SU-DHL-6 (cell line): ENCODE data around the gene AKR1D1.

Source experiments
- H2AFZ ChIP-seq: fragments of 200-600 bp; sonication (generic); 2 replicates; pipeline ENCODE4 v1.6.1; 2014; ENCODE audit warnings: low read depth, mild to moderate bottlenecking, moderate library complexity, mixed read lengths, antibody characterized with exemption, low read length; ENCODE audit not compliant: severe bottlenecking
- H3F3A ChIP-seq: fragments of 200-600 bp; shearing (Covaris generic); 2 replicates; pipeline ENCODE4 v1.6.0; 2016; ENCODE audit warnings: antibody characterized with exemption, mild to moderate bottlenecking; ENCODE audit not compliant: insufficient read depth
- H3K27ac ChIP-seq: fragments of 200-600 bp; sonication (generic); 2 replicates; pipeline ENCODE4 v1.5.1; 2016; ENCODE audit warnings: low read depth, mild to moderate bottlenecking, low read length, moderate library complexity, mixed read lengths
- H3K27me3 ChIP-seq: fragments of 200-600 bp; sonication (generic), shearing (Covaris generic); 2 replicates; pipeline ENCODE4 v1.6.0; 2014; ENCODE audit warnings: mild to moderate bottlenecking, low read length
- H3K36me3 ChIP-seq: fragments of 200-600 bp; sonication (generic); 2 replicates; pipeline ENCODE4 v1.6.1; 2014; ENCODE audit warnings: mild to moderate bottlenecking, low read length, mixed read lengths
- H3K4me2 ChIP-seq: fragments of 300-600, 200-600 bp; shearing (Covaris generic), sonication (generic); 2 replicates; pipeline ENCODE4 v1.6.0; 2014; ENCODE audit warnings: low read length, low read depth, mild to moderate bottlenecking; ENCODE audit not compliant: poor library complexity, severe bottlenecking
- H3K4me3 ChIP-seq: fragments of 200-600 bp; sonication (generic); 2 replicates; pipeline ENCODE4 v1.5.1; 2014; ENCODE audit warnings: antibody characterized with exemption, low read length, mild to moderate bottlenecking, mixed read lengths; ENCODE audit not compliant: insufficient read depth, poor library complexity, severe bottlenecking
- H3K79me2 ChIP-seq: fragments of 200-600 bp; sonication (generic); 2 replicates; pipeline ENCODE4 v1.6.1; 2014; ENCODE audit warnings: mild to moderate bottlenecking, low read length, moderate library complexity; ENCODE audit not compliant: insufficient read depth
- H3K9ac ChIP-seq: fragments of 200-600 bp; sonication (generic); 2 replicates; pipeline ENCODE4 v1.7.0; 2014; ENCODE audit warnings: mild to moderate bottlenecking, low read length
- H3K9me2 ChIP-seq: fragments of 200-600 bp; sonication (generic); replicated peaks from 2 replicates; pipeline ENCODE4 v1.6.1; 2014; ENCODE audit warnings: low read length; ENCODE audit not compliant: insufficient read depth
- H3K9me3 ChIP-seq: fragments of 200-600 bp; sonication (generic); 2 replicates; pipeline ENCODE4 v1.6.1; 2014; ENCODE audit warnings: low read length, mixed read lengths; ENCODE audit not compliant: insufficient read depth
- H4K20me1 ChIP-seq: fragments of 200-600 bp; sonication (generic); 2 replicates; pipeline ENCODE4 v1.6.1; 2014; ENCODE audit warnings: low read depth, mild to moderate bottlenecking, antibody characterized with exemption, low read length, moderate library complexity, mixed read lengths
- CTCF ChIP-seq: fragments of 200-600 bp; sonication (generic); IDR thresholded peaks from one replicate; pipeline ENCODE4 v1.5.1; 2017; ENCODE audit warnings: antibody characterized with exemption, mild to moderate bottlenecking, low read length, moderate library complexity; ENCODE audit not compliant: insufficient read depth, poor library complexity, severe bottlenecking
- EZH2phosphoT487 ChIP-seq: fragments of 200-600 bp; sonication (generic), shearing (Covaris generic); conservative IDR thresholded peaks from 2 replicates; pipeline ENCODE4 v1.6.1; 2018; ENCODE audit warnings: mild to moderate bottlenecking, antibody characterized with exemption, low read length, moderate library complexity, mixed read lengths

AKR1D1 gene

GRCh38 chr7:138029941-138030340 is 46.3 kb upstream of the AKR1D1 start:
- Histone ChIP-seq H3K9me2 (no peaks in the 10 kb centered on the region), H3K4me3 (no peak overlapping the region), H3K27me3 (no peaks in the 10 kb centered on the region), H3F3A (no peaks in the 10 kb centered on the region), H3K27ac (no peak overlapping the region), H4K20me1 (no peaks in the 10 kb centered on the region), H3K9me3 (0 out of 2 replicates have a peak, but pooled peaks cover 3% of the 10 kb centered on the region), H3K4me2 (no peak overlapping the region), H3K9ac (no peak overlapping the region), H2AFZ (no peak overlapping the region), H3K36me3 (no peaks in the 10 kb centered on the region), H3K79me2 (no peaks in the 10 kb centered on the region)
- TF ChIP-seq EZH2phosphoT487: no peak
- TF ChIP-seq CTCF: no peak

DNA sequence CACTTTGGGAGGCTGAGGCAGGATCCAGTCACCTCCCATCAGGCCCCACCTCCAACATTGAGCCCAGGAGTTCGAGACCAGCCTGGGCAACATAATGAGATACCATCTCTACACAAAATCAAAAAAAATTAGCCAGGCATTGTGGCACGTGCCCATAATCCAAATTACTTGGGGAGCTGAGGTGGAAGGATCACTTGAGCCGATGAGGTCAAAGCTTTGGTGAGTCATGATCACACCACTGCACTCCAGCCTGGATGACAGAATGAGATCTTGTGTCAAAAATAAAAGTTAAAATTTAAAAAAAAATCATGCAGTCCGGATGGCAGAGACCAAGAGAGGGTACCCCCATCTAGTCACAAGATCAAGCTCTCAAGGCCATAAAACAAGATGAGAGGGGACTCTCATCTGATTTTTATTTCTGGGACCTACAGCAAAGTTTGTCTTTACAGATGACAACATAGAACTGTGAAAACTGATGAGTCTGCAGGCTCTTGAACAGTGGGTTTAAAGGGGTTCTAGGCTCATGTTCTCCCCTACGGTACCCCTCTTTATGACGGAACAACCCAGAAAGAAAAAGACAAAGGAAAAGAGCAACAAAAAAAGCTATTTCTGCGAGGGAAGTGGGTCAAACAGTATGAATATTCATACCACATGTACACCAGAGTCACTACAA is 45.4 kb upstream of the AKR1D1 start:
- Histone ChIP-seq H3K9ac (no peak overlapping the region), H3K9me3 (no peaks in the 10 kb centered on the region; the same call in 1 of the 2 replicates), H3K79me2 (no peaks in the 10 kb centered on the region), H3K4me2 (no peak overlapping the region), H3K4me3 (no peak overlapping the region), H3K27me3 (no peaks in the 10 kb centered on the region), H2AFZ (no peak overlapping the region), H3K27ac (no peak overlapping the region), H3K36me3 (no peaks in the 10 kb centered on the region), H4K20me1 (no peaks in the 10 kb centered on the region), H3F3A (no peaks in the 10 kb centered on the region), H3K9me2 (no peaks in the 10 kb centered on the region)
- TF ChIP-seq CTCF (no peak), EZH2phosphoT487 (no peak)

DNA sequence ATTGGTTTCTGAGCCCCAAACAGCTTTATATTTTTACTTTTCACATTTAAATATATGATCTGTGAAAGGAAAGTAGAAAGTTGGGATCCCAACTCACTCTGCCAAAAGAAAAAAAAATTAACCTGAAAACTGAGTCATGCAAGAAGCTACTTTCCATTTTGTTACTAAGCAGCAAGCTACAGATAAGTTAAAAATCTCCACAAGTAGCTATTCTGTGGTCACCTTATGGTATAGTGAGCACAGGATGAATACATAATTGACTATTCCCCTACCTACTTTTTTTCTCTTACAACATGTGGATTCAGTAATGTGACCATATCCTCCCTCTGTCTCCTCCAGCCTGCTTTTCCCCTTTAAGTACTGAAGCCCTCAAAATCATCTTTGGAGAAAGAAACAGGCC is 44.1 kb upstream of the AKR1D1 start:
- Histone ChIP-seq H3K36me3 (no peaks in the 10 kb centered on the region), H3K27me3 (no peaks in the 10 kb centered on the region), H3K79me2 (no peaks in the 10 kb centered on the region), H3K9me2 (no peaks in the 10 kb centered on the region), H3K9me3 (no peaks in the 10 kb centered on the region; the same call in 1 of the 2 replicates), H3K4me2 (no peak overlapping the region), H3K27ac (no peak overlapping the region), H4K20me1 (no peaks in the 10 kb centered on the region), H3F3A (no peaks in the 10 kb centered on the region), H3K4me3 (no peak overlapping the region), H3K9ac (no peak overlapping the region), H2AFZ (no peak overlapping the region)
- TF ChIP-seq CTCF (no peak), EZH2phosphoT487 (no peak)
